T-helper 22 cell (primary cell): ENCODE results near the gene EHMT1.

Source experiments
- DNase-seq: peaks from one replicate; pipeline ENCODE4 v3.0.0-alpha.2; 2020; ENCODE audit warnings: low read depth

The EHMT1 gene

GRCh38 chr9:137741330-137741729 is 122.5 kb downstream of the EHMT1 start:
- DNase-seq: no peak

- no peak for DNase-seq
These were observed 123.9 kb downstream of the EHMT1 start for GRCh38 chr9:137742698-137743097.

- no peak for DNase-seq
These were observed 124.9 kb downstream of the EHMT1 start for GRCh38 chr9:137743695-137744094.

GRCh38 chr9:137744632-137745183 is 125.9 kb downstream of the EHMT1 start:
- DNase-seq: no peak

GRCh38 chr9:137745541-137745991 is 126.8 kb downstream of the EHMT1 start:
- no peak for DNase-seq

- DNase-seq: no peak
These were observed 129.5 kb downstream of the EHMT1 start for GRCh38 chr9:137748311-137748710.

- no peak for DNase-seq
These were observed 129.9 kb downstream of the EHMT1 start for GRCh38 chr9:137748741-137749140.

- DNase-seq: no peak
These were observed 130.7 kb downstream of the EHMT1 start for GRCh38 chr9:137749511-137749910.

GRCh38 chr9:137750007-137750406 is 131.2 kb downstream of the EHMT1 start:
- DNase-seq: no peak

- no peak for DNase-seq
These were observed 131.8 kb downstream of the EHMT1 start for GRCh38 chr9:137750566-137750965.

GRCh38 chr9:137751616-137752015 is 132.8 kb downstream of the EHMT1 start:
- no peak for DNase-seq

- DNase-seq: no peak
These were observed 133.6 kb downstream of the EHMT1 start for GRCh38 chr9:137752426-137752825.

GRCh38 chr9:137753192-137753765 is 134.5 kb downstream of the EHMT1 start:
- DNase-seq: no peak

- no peak for DNase-seq
These were observed 136.6 kb downstream of the EHMT1 start for GRCh38 chr9:137755261-137755927.

GRCh38 chr9:137756045-137756744 is 137.4 kb downstream of the EHMT1 start:
- no peak for DNase-seq

- DNase-seq: no peak
These were observed 138.3 kb downstream of the EHMT1 start for GRCh38 chr9:137757139-137757538.

- no peak for DNase-seq
These were observed 138.8 kb downstream of the EHMT1 start for GRCh38 chr9:137757613-137758029.

- DNase-seq: no peak
These were observed 139.3 kb downstream of the EHMT1 start for GRCh38 chr9:137758067-137758466.

GRCh38 chr9:137759117-137759516 is 140.3 kb downstream of the EHMT1 start:
- no peak for DNase-seq

GRCh38 chr9:137759649-137760321 is 141.0 kb downstream of the EHMT1 start:
- DNase-seq: no peak

- DNase-seq: no peak
These were observed 141.6 kb downstream of the EHMT1 start for GRCh38 chr9:137760426-137760825.

- no peak for DNase-seq
These were observed 142.2 kb downstream of the EHMT1 start for GRCh38 chr9:137761032-137761431.
